ENCODE results near the gene SLIT1. TPM values are rescaled to one million over a fixed set of nuclear protein-coding genes. Genes with fewer than 3 reads are reported as not detected.

Gene SLIT1
- total RNA-seq, 1 donor from 2014 or later, result 0.12 TPM

DNA sequence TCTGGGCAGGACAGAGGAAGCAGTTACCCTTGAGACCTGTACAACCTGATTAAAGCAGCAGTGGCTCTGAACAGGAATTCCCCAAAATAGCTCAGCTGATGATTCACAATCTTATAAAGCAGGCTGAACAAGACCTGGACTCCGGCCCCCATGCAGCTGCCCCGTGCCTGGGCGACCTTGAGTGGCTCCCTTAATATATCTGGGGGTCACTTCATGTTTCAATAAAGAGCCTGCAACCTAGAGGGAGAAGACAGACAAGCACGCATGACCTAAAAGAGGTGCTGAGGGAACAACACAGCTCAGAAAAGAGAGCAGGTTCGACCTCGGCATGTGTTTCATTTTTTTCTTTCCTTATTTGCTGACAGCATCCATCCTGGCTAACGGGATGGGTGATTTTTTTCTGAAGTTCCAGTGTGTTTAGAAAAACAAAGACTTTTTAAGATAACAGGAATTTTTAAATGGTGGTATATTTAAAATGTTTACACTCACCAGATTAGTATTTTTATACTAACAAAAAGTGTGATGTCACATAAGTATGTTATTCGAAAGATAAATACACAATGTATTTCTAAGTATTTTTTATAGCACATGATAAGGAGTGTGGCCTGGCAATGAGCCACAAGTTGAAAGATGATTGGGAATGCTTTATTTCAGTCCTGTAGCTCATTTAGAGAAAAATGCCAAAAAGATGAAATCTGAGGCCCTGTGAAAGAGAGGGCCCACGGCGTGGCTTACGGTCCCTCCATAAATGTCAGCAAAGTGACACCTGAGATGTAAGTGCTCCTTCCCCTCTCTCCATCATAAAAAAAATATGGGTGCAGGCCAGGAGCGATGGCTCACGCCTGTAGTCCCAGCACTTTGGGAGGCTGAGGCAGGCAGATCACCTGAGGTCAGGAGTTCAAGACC, 161.3 kb downstream of the SLIT1 start:
- TF ChIP-seq, protein P1, sequence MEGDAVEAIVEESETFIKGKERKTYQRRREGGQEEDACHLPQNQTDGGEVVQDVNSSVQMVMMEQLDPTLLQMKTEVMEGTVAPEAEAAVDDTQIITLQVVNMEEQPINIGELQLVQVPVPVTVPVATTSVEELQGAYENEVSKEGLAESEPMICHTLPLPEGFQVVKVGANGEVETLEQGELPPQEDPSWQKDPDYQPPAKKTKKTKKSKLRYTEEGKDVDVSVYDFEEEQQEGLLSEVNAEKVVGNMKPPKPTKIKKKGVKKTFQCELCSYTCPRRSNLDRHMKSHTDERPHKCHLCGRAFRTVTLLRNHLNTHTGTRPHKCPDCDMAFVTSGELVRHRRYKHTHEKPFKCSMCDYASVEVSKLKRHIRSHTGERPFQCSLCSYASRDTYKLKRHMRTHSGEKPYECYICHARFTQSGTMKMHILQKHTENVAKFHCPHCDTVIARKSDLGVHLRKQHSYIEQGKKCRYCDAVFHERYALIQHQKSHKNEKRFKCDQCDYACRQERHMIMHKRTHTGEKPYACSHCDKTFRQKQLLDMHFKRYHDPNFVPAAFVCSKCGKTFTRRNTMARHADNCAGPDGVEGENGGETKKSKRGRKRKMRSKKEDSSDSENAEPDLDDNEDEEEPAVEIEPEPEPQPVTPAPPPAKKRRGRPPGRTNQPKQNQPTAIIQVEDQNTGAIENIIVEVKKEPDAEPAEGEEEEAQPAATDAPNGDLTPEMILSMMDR (conservative IDR thresholded peaks at IDR 0.05; ENCODE audit: low read depth, low read length), result no peak
- no peak overlapping the region for H3K4me3 ChIP-seq (ENCODE audit: low read depth, low read length)
- DNase-seq (ENCODE audit: low read depth), result peak; percentile 65

DNA sequence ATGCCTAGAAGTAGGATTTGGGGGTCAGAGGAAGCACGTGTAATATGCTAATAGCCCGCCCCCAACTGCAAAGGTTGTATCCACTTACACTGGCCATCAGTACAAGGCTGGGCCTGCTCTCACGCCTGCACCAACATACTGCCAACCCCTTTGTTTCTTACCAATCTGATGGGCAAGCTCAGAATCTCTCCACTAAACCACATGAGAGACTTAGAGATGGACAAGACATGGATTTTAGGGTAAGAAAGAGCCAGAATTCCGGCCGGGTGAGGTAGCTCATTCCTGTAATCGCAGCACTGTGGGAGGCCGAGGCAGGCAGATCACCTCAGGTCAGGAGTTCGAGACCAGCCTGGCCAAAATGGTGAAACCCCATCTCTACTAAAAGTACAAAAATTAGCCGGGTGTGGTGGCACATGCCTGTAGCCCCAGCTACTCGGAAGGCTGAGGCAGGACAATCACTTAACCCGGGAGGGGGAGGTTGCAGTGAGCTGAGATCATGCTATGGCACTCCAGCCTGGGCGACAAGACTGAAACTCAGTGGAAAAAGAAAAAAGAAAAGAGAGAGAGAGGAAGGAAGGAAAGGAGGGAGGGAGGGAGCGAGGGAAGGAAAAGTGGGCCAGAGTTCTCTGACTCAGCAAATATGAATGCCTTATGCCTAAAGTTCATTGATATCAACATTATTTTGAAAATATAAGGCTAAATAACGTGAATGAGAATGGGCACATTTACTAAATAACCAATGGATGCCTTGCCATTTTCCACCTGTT, 162.2 kb downstream of the SLIT1 start:
- TF ChIP-seq, protein P1 (conservative IDR thresholded peaks at IDR 0.05; ENCODE audit: low read depth, low read length), result no peak
- H3K4me3 ChIP-seq (ENCODE audit: low read depth, low read length), result no peak overlapping the region
- DNase-seq (ENCODE audit: low read depth), result no peak

DNA sequence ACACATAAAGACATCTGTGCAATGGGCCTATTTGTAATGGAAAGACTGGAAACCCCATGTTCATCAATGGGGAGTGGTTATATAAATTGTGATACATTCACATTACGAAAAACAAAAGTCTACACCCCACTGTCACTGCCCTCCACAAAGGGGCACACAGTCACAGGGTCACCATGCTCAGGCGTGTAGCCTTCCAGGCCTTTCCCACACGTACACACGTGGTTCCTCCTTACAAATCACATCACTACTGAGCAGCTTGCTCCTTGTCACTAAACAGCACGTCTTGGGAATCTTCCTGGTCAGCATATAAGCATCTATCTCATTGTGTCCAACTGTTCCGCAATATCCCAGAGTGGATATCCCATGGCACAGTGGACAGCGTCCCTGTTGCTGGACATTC, 163.1 kb downstream of the SLIT1 start:
- H3K4me3 ChIP-seq (ENCODE audit: low read depth, low read length), result no peak overlapping the region
- TF ChIP-seq, protein P1 (conservative IDR thresholded peaks at IDR 0.05; ENCODE audit: low read depth, low read length), result no peak
- no peak for DNase-seq (ENCODE audit: low read depth)

DNA sequence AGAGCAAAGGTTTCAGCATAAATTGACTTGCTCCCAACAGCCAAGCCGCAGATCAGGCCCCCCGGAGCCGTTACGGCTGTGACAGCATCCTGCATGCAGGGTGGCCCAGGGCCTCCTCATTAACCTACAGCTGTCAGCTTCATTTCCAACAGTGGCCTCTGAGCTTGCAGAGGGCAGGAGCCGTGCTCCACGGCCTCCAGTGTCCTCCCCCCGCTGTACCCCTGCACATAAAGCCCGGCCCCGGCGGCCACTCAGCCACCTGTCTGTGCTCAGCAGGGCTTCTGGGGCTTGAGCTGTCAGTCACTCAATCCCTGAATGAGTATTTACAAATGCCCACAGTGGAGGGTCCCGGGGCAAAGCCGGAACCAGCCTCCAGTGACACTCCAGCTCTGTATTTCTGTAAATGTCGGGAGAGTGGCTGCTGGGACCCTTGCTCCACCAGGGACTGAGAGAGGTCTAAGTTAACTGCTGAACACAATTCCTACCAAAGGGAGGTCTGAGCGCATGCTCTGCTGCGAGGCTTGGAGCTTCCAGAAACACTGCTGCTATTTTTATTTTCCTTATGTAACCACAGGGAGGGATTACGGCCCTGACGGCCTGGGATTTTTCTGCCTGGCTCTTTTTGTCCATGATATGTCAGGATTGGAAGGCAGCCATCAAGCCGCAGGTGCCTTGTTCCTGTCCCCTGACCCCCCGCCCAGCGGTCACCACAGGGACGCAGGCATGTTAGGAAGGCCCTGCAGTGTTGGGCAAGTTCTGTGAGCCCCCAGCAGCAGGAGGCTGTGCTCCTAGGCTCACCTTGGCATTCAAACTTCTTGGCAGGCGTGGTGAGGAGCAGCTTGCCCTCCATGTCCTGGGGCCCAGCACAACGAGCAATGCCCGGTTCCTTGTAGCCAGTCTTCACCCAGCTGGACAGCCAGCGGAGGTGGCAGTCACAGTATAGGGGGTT, 165.0 kb downstream of the SLIT1 start:
- DNase-seq (ENCODE audit: low read depth), result no peak
- H3K4me3 ChIP-seq (ENCODE audit: low read depth, low read length), result no peak overlapping the region
- TF ChIP-seq, protein P1 (conservative IDR thresholded peaks at IDR 0.05; ENCODE audit: low read depth, low read length), result no peak

DNA sequence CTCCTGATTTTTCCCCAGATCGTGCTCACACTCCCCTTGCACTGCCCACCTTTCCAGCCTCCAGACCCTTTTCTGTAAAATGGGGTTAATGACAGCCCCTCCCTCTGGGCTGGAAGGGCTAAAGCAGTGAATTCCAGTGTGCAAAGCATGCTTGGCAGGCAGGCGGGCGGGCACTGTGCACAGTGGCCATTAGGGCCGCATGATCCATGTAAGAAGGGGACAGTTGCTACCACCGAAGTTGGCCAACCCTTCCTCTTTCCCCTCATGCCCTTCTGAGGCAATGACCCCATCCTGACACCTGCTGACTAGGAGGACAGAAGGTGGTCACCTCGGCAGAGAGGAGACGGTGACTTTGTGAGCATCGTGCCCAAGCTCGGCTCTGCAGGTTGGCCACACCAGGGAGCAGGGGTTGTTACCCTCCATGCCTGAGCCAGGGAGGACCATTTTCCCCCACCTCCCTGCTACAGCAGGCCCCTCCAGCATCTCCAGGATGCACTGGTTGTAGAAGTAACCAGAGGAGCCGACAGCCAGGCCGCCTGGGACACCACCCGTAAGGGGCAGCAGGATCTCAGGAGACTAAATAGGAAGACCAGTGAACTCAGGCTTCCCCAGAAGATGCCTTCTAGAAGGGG, 166.4 kb downstream of the SLIT1 start:
- TF ChIP-seq, protein P1 (conservative IDR thresholded peaks at IDR 0.05; ENCODE audit: low read depth, low read length), result no peak
- no peak for DNase-seq (ENCODE audit: low read depth)

More for the DNA sequence above, 166.4 kb downstream of the SLIT1 start:
- no peak overlapping the region for H3K4me3 ChIP-seq (ENCODE audit: low read depth, low read length)
